NCI-H2171 (cell line): ENCODE results near the gene CSTB.
A peak's percentile ranks its signal among the peaks of the same experiment; 100 is the strongest.

Experiments
- DNase-seq: peaks from one replicate; lab custom pipeline; 2025; lab: John Stamatoyannopoulos, UW

The CSTB gene

GRCh38 chr21:43810505-43811261 lies 34.6 kb upstream of the CSTB start:
- DNase-seq = peak; percentile 67

DNA sequence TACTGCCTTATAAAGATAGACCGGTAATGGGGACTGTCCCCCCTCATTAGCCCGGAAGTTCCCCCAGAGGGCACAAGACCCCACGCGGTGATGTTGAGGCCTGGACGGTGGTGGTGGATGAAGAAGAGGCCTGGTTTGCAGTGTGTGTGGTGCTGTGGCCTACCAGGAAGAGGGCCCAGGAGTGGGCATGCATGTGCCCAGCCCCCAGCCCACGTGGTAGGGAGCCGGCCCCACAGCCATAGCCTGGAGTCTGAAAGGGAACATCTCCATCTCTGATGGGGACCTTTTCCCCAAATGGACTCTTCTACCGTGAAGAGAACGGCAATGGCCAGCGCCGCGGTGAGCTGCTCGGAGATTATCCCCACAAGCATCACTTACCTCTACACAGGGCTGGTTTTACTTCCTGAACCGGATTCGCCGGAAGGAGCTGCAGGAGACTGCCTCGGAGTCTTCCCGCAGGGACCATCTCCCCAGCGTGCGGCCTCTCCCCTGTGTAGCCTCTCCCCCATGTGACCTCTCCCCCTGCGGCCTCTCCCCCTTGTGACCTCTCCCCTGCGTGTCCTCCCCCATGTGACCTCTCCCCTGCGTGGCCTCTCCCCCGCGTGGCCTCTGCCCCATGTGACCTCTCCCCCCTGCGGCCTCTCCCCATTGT lies 33.9 kb upstream of the CSTB start:
- no peak for DNase-seq

DNA sequence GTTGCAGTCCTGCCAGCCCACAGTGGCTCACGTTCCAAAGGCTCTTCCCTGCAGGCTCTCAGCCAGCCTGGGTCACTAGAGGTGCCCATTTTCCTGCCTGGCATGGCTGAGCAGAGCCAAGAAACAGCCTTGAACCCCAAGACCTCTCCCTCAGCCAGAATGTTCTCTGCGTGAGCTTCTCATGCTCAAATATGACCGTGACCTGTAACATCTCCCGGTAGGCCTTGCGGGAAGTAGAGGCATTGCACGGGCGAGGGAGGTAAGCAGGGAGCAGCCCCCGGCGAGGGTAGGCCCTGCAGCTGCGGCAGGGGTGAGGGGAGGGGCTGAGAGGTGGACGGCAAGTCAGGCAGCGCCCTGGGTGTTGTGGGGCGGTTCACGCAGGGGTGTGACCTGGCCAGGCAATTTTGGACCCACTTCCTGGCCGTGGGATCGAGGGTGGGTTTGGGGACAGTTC lies 33.3 kb upstream of the CSTB start:
- DNase-seq = no peak

- no peak for DNase-seq
Measured at GRCh38 chr21:43808832-43809251, 32.7 kb upstream of the CSTB start.

- DNase-seq = no peak
Measured at GRCh38 chr21:43808367-43808766, 32.3 kb upstream of the CSTB start.

DNA sequence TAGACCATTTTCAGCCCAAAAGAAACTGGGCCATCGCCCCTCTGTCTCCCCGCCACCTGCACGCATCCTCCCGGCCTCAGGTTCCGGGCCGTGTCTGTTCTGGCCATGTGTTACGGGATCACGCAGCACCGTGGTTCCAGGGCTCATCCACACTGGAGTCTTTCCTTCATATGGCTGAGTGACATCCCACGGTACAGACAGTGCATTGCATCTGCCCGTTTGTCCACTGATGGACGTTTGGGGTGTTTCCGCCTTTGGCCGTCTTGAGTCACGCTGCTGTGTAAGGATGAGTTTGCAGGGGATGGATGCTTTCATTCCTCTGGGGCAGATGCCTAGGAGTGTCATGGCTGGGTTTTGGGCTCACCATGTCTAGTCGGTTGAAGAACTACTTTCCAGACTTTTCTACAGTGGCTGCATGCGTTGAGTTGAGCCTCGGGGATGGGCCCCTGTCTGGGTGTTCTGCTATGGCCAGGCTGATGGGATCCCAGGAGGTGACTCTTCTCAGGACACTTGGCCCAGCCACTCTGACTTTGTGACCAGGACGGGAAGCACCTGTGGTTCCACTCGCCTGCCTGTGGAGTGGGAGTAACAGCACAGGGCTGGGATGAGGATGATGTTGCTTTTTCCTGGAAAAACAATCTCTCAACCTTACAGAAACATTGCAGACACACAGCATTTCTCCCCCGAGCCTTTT lies 30.1 kb upstream of the CSTB start:
- no peak for DNase-seq

DNA sequence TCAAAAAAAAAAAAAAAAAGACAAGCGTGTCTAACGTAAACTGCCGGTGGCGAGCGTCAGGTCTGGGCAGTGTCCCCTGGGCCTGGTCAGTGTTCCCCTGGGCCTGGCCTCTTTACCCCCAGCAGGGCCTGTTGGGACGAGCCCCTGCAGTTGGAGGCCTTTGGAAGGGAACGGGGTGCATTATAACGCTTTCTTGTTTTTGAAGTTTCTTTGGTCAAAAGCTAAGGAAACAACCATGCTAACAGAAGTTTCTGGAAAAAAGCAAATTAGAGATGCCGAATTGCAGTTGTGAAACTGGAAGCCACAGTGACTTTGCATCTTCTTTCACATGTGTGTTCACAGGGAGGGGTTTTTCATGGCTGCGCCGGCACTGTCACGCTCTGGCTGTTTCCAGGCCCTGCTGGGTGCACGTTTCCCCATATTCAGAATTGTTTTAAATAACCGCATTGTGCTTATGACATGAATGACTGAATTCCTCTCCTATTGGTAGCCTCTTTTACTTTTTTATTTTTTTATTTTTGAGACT lies 29.2 kb upstream of the CSTB start:
- DNase-seq = no peak

DNA sequence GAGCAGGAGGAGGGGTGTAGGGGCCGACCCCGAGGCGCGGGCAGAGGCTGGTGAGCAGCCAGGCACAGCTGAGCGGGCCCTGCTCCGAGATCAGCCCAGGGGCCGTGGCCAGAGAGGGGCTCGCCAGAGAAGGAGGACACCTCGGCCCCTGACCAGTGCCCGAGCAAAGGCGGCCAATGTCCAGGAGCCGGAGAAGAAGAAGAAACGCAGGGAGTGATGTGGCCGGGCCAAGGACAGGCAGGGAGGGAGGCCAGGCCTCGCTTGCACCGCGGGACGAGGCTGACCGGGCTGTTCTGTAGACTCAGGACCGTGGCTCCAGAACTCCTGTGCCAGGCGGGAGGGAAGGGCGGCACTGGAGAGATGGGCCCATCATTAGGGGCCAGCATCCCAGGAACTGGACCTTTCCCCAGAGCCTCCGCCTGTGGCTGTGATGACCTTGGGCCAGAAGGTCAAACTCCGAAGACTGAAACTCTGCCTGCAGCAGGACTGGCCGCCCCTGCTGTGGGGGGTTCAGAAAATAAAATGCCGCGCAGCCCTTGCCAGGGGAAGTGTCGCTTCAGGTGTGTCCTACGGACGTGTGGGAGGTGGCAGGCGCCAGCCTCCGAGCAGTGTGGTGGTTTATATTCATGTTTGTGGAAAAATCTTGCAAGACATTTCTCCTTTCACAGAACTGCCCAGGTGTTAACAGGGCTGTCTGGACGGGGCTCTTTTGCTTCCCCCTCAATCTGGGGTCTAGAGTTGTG lies 27.6 kb upstream of the CSTB start:
- no peak for DNase-seq

DNA sequence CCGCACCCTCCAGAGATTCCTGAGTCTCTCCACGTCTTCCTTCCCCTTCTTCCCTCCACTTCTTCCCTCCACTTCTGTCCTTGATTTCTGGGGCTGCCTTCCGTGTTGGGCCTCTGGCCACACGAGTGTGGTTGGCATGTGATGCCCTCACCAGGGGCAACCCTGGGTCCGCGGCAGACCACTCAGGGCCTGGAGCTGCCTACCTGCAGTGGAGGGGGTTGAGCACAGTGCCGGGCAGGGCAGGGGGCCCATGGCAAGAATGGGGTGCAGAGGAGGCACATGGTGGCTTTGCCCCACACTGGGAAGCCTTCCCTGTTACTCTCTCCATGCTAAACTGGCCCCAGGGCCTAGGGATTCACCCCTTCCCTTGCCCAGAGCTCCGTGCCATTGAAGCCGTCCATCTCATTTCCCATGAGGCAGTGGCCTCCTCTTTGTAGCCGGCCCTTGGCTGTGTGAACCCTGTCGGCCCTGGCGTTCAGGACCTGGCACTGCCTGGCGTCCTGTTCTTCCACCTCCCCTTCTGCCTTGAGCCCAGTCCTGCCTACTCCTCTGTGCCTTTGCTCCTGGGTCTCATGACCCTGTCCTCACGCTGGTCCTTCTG lies 26.7 kb upstream of the CSTB start:
- DNase-seq = no peak

DNA sequence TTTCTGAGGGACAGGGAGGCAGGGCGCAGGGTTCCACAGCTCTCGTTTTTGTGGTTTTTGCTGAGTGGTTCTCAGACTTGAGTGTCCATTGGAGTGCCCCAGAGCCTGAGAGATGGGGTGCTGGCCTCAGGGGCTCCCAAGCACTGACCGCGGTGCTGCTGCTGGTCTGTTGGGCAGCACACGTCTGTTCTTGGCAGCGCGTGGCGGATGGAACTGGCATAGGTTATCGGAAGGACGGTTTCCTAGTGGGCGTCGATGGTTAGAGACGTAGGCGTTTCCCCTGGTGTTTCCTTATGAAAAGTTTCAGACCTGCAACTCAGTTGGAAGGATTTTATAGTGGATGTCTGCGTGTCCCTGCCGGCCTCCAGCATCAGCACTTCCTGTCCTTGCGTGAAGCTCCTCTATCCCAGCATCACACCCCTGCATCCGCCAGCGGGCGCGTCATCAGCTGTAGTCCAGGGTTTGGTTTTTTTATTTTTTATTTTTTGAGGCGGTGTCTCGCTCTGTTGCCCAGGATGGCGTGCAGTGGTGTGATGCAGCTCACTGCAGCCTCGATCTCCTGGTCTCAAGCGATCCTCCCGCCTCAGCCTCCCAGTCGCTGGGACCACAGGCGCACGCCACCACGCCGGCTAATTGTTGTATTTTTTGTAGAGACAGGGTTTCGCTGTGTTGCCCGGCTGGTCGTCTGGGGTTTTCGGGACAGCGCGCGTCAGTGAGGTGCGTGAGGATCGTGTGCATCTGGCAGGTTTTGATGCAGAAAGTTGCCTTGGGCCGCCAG lies 25.1 kb upstream of the CSTB start:
- DNase-seq = no peak

DNA sequence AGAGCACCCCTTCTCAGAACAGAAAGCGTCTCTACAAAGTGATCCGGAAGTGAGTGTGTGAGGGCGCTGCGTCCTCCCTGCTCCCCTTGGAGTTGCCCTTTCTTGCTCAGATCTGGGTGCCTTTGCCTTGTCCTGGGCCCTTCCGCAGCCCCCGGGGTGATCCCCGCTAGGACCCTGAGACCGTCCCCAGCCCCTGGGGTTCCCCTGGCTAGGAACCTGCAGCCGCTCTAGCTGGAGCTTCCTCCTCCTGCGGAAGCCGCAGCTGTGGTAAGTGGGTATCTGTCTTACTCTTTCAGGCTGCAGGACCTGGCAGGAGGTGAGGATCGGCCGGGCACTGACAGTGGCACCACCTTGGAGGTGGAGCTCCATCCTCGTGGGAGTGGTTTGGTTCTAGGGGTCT lies 24.5 kb upstream of the CSTB start:
- no peak for DNase-seq

GRCh38 chr21:43800124-43800523 lies 24.0 kb upstream of the CSTB start:
- no peak for DNase-seq

DNA sequence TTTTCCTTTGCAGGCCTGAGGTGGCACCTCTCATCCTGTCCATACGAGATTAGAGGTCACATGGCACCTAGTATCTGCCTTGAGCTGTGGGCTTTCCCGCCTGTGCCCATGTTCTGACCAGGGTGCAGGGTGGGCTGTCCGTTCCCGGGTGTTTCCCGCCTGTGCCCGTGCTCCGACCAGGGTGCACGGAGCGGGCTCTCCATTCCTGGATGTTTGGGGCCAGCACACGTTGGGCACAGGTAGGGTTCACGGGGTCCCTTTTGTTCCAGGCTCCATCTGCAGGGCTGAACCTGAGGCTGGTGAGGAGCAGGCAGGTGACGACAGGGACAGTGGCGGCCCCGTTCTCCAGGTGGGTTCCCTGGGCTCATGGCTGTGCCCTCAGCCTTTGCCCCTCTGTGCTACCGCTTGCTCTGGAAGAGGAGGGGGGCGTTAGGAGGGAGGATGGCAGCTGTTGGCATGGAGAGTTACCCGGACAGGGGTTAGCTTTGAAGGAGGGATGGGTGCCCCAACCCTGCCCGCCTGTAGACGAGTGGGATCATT lies 23.3 kb upstream of the CSTB start:
- no peak for DNase-seq

DNA sequence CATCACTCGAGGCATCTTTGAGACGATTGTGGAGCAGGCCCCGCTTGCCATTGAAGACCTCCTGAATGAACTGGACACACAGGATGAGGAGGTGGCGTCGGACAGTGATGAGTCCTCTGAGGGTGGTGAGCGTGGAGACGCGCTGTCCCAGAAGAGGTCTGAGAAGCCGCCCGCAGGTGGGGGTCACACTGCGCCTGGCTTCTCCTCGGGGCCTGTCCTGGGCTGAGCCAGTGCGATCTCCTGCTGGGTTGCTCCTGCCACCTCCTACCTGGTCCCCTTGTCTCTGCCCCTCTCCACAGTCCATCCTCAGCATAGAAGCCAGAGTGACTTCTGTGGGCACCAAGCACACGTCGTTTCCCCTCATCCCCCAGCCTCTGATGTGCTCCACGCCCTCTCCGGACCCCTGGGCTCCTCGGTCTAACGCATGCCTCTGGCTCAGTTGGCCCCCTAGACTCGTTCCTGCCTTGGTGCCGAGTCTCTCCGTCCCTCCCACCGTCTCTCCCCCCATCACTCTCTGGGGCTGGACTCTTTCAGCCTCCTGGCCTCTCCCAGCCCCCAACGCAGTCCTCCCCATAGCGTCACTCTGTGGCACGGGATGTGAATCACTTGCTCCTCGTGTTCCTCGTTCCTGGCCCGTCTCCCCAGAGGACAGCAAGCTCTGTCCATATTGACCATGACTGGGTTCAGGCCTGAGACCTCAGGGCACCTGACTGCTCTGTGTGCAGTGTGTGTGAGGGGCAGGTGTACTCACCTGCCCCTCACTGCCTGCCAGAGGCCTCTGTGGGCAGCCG lies 22.0 kb upstream of the CSTB start:
- DNase-seq = no peak

DNA sequence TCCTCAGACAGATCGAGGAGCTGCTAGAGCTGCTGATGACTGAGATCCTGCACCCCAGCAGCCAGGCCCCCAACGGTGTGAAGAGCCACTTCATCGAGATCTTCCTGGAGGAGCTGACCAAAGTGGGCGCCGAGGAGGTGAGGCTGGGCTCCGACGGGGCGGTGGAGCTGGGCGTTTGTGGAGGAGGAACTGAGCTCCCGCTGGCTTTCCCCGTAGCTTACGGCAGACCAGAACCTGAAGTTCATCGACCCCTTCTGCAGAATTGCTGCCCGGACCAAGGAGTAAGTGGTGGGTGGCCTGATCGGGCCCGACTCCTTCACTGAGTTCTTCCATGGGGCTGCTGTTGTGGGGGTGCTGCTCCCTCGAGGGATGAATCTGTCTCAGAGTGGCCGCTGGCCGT lies 21.3 kb upstream of the CSTB start:
- no peak for DNase-seq

DNA sequence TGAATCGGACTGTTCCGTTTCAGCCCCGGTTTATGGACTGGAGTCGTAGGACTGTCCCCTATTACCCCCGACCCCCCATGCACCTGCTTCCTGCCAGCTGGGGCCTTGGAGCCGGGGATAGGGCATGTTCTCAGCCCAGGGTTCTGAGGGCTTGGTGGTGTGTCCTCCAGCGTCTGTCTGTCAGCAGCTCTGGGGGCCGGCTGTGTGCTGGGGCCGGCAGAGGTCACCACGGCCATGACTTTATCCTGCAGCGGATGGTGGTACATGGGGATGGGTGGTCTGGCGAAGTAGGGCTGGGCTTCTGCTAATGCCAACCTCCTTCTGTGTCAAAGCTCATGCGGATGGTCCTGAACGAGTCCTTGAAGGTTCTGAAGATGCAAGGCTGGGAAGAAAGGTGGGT lies 18.7 kb upstream of the CSTB start:
- no peak for DNase-seq

GRCh38 chr21:43794311-43794710 lies 18.2 kb upstream of the CSTB start:
- no peak for DNase-seq

GRCh38 chr21:43793243-43793642 lies 17.1 kb upstream of the CSTB start:
- DNase-seq = no peak

GRCh38 chr21:43792406-43792805 lies 16.3 kb upstream of the CSTB start:
- DNase-seq = no peak

GRCh38 chr21:43790010-43790524 lies 14.0 kb upstream of the CSTB start:
- no peak for DNase-seq
